ENCODE data around the gene MAML3.

- TF ChIP-seq FOXM1 (IDR thresholded peaks at IDR 0.05; ENCODE audit: borderline replicate concordance) (no peak), ELF4 (IDR thresholded peaks at IDR 0.05) (no peak), FOXA1 (IDR thresholded peaks at IDR 0.05) (no peak), SP1 (IDR thresholded peaks at IDR 0.05) (no peak), HDGF (IDR thresholded peaks at IDR 0.05; ENCODE audit: borderline replicate concordance) (no peak), ZNF384 (IDR thresholded peaks at IDR 0.05) (no peak)
These were observed 266.6 kb downstream of the MAML3 start for GRCh38 chr4:139887376-139887802.
